ENCODE data around the gene COQ8A.
"Not testable (repeated sequence)": the region's sequence is repeated elsewhere in the genome, so short reads cannot be mapped to it uniquely, and the experiment has no call there.

The COQ8A gene

GRCh38 chr1:226921504-226921903, 18.6 kb upstream of the COQ8A start:
- no peak for DNase-seq (ENCODE audit: low read depth, low spot score)

DNA sequence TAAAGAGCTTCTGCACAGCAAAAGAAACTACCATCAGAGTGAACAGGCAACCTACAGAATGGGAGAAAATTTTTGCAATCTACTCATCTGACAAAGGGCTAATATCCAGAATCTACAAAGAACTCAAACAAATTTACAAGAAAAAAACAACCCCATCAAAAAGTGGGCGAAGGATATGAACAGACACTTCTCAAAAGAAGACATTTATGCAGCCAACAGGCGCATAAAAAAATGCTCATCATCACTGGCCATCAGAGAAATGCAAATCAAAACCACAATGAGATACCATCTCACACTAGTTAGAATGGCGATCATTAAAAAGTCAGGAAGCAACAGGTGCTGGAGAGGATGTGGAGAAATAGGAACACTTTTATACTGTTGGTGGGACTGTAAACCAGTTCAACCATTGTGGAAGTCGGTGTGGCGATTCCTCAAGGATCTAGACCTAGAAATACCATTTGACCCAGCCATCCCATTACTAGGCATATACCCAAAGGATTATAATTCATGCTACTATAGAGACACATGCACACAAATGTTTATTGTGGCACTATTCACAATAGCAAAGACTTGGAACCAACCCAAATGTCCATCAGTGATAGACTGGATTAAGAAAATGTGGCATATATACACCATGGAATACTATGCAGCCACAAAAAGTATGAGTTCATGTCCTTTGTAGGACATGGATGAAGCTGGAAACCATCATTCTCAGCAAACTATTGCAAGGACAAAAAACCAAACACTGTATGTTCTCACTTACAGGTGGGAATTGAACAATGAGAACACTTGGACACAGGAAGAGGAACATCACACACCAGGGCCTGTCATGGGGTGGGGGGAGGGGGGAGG, 10.6 kb upstream of the COQ8A start:
- not testable (repeated sequence) for DNase-seq (ENCODE audit: low read depth, low spot score)

GRCh38 chr1:226934483-226935237, 5.4 kb upstream of the COQ8A start:
- DNase-seq (ENCODE audit: low read depth, low spot score) = no peak

GRCh38 chr1:226937940-226938725, 2.0 kb upstream of the COQ8A start:
- DNase-seq (ENCODE audit: low read depth, low spot score) = no peak

GRCh38 chr1:226938903-226939437, 1.1 kb upstream of the COQ8A start:
- DNase-seq (ENCODE audit: low read depth, low spot score) = peak; percentile 6

GRCh38 chr1:226939438-226940028, 561 bp upstream of the COQ8A start:
- DNase-seq (ENCODE audit: low read depth, low spot score) = no peak

DNA sequence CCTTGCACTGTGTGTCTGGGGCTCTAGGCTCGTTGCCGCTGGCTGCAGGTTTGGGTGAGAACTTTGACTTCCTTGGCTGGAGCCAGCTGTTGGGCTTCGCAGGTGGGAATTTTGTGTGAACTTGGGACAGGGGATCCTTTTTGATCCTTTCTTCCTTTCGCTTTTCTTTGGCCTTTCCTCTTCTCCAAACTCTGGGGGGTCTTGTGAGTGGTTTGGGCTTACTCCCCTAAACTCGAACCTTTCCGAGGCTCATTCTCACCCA, 643 bp downstream of the COQ8A start:
- DNase-seq (ENCODE audit: low read depth, low spot score) = no peak

GRCh38 chr1:226942392-226942791, 2.3 kb downstream of the COQ8A start:
- no peak for DNase-seq (ENCODE audit: low read depth, low spot score)

- DNase-seq (ENCODE audit: low read depth, low spot score) = no peak
These were observed 3.1 kb downstream of the COQ8A start for GRCh38 chr1:226943156-226943555.

DNA sequence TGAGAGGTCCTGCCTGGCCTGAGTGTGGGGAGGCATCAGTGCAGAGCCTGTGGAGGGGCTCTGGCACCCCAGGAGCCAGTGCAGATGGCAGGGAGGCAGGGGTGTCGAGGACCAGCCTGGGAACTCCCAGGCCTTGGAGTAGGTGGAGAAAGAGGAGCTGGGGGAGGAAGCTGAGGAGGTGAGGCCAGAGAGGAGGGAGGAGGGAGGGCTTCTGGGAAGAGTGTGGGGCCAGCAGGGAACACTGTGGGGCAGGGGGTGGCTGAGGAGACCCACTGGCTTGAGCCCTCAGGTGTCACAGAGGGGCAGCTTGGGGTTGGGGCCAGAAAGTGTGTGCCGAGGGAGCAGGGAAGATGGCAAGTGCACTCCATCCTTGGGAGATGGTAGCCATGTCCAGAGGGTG, 3.8 kb downstream of the COQ8A start:
- no peak for DNase-seq (ENCODE audit: low read depth, low spot score)

DNA sequence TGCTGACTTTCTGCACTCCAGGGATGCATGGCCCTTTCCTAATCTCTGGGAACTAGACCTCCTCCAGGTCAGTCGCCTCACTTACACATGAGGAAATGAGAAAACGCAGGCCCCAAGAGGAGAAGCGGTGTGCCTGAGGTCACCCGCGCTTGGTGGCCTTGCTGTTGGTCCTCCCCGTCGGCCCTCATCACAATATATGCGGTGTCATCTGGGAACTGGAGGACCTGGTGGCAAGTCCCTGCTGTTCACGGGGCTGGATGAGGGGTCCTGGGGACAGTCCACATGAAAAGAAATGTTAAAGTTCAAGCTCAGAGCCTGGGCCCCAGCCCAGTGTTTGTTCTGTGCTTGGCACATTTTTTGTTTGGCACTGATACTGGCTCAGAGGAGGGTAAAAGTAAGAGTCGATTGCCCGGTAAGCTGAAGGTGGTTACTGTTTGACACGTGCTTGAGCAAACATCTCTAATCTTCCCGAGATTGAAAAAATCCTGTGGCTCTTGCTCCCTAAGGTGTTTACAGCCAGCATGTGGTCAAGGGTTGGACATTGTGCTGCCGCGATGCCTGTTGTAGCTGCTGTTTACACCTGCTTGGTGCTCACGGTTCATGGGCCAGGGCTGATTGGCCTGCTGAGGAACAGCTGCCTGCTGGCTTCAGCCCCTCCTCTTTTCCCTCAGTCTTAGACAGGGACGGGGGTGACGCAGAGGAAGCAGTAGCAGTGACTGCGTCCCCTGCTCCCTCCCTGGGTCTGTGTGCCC, 5.2 kb downstream of the COQ8A start:
- DNase-seq (ENCODE audit: low read depth, low spot score) = no peak

DNA sequence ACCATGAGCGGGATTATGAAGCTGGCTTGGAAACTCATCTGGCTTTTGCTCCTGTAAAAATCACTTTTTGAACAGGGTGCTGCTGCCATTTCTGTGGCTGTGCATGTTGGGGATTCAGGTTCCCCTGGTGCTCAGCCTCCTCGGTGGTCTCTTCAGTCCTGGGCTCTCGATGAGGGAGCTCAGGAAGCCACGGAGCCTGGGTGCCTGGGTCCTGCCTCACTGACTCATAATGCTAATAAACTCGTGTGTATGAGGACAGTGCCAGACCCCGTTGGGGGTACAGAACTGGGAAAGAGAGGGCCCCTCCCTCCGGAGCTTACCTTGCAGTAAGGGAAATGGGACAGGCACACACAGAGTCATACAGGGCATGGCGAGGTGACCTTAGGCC, 5.8 kb downstream of the COQ8A start:
- DNase-seq (ENCODE audit: low read depth, low spot score) = no peak

- no peak for DNase-seq (ENCODE audit: low read depth, low spot score)
These were observed 6.2 kb downstream of the COQ8A start for GRCh38 chr1:226946285-226946684.

DNA sequence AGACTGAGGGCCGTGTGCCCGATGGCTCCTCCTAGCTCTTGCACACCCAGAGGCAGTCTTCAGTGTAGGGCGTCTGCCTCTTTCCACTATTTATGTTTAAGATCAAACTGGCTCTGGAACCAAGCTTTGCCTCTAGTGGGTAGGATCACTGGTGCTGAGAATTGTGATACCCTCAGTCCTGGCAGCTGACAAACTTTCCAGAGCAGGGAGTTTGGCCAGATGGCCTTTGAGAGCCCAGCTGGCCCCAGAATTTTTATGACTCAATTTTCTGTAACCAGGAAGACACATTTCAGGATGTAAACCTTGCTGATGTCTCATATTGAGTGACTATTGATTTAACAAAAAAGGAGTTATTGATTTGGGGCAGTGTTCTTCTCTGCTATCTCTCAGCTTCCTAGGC, 6.7 kb downstream of the COQ8A start:
- DNase-seq (ENCODE audit: low read depth, low spot score) = no peak

DNA sequence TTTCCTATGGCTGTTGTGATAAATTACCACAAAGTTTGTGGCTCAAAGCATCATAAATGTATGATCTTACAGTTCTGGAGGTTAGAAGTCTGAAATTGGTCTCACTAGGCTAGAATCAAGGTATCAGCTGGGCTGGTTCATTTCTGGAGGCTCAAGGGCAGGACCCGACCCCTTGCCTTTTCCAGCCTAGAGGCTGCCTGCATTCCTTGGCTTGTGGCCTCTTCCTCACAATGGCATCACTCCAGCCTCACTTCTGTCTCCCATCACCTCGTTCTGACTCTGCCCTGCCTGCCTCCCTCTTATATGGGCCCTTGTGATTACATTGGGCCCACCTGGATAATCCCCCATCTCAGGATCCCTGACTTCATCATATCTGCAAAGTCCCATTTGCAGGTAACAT, 8.0 kb downstream of the COQ8A start:
- no peak for DNase-seq (ENCODE audit: low read depth, low spot score)

DNA sequence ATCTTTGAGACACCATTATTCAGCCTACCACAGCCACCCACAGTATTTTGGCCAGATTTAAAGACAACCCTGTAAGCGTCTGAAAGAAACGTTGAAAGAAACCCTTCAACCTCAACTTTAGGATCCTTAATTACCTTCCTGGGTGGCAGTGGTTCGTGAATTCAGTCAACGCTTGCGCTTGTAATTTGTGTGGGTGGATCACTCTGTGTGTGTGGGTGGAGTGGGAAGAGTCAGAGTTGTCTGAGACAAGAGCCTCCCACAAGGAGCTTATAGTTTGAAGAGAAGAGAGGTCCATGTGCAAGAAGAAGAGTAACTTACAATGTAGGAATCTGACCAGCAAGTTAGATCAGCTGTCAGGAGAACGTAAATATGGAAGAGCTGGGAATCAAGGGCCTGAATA, 8.4 kb downstream of the COQ8A start:
- DNase-seq (ENCODE audit: low read depth, low spot score) = no peak

- DNase-seq (ENCODE audit: low read depth, low spot score) = no peak
These were observed 8.9 kb downstream of the COQ8A start for GRCh38 chr1:226948996-226949395.

DNA sequence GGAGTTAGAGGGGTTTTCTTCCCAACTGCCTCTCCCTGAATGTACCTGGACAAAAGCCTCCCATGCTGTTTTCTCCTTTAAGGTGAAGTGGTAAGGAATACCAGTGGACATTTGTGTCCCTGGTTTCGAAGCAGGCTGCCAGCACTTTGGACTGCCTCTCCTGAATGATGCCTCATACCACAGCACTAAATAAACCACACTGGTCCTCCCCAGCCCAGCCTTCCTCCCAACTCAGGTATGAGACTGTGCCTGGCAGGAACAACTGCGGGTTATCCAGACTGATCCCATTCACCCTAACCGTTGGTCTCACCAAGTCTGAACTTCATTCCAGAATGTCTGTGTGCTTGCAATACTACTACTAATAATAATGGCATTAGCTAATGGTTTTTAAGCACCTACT, 9.3 kb downstream of the COQ8A start:
- DNase-seq (ENCODE audit: low read depth, low spot score) = no peak

DNA sequence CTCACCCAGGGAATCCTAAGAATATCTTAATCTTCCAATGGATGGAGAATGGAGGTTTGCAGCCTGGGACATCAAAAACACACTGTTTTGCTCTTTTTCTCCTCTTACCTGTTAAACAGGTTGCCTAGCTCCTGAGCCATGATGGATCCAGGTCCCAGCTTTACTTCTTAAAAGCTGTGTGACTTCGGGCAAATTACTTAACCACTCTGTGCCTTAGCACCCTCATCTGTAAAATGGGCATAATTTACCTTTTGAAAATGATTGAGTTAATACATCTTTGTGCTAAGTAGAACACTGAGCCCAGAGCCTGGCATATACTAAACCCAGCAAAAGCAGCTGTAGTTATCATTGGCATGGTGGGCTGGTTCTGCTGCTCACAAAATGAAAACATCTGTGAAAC, 10.2 kb downstream of the COQ8A start:
- no peak for DNase-seq (ENCODE audit: low read depth, low spot score)

DNA sequence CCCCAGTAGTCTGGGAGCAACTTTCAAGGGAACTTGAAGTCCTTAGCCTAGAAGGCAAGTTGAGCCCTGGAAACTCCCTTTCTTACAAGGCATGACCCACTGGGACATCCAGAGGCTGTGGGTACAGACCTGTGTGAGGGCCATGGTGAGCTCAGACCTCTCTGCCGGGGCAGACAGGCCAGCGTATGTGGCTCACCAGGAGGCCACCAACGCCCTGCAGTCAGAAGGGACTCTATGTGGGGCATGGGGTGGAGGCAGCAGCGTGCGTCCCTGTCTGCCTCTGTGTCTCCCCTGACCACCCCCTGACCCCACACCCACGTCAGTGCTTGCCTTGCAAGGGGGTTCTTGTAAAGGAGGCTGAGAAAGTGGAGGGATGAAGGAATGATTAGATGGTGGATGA, 10.8 kb downstream of the COQ8A start:
- no peak for DNase-seq (ENCODE audit: low read depth, low spot score)

All from smooth muscle cell of the brain vasculature (primary cell).